Measurements from ENCODE around the gene PLA2G4B.

Gene PLA2G4B, protein sequence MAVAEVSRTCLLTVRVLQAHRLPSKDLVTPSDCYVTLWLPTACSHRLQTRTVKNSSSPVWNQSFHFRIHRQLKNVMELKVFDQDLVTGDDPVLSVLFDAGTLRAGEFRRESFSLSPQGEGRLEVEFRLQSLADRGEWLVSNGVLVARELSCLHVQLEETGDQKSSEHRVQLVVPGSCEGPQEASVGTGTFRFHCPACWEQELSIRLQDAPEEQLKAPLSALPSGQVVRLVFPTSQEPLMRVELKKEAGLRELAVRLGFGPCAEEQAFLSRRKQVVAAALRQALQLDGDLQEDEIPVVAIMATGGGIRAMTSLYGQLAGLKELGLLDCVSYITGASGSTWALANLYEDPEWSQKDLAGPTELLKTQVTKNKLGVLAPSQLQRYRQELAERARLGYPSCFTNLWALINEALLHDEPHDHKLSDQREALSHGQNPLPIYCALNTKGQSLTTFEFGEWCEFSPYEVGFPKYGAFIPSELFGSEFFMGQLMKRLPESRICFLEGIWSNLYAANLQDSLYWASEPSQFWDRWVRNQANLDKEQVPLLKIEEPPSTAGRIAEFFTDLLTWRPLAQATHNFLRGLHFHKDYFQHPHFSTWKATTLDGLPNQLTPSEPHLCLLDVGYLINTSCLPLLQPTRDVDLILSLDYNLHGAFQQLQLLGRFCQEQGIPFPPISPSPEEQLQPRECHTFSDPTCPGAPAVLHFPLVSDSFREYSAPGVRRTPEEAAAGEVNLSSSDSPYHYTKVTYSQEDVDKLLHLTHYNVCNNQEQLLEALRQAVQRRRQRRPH

DNA sequence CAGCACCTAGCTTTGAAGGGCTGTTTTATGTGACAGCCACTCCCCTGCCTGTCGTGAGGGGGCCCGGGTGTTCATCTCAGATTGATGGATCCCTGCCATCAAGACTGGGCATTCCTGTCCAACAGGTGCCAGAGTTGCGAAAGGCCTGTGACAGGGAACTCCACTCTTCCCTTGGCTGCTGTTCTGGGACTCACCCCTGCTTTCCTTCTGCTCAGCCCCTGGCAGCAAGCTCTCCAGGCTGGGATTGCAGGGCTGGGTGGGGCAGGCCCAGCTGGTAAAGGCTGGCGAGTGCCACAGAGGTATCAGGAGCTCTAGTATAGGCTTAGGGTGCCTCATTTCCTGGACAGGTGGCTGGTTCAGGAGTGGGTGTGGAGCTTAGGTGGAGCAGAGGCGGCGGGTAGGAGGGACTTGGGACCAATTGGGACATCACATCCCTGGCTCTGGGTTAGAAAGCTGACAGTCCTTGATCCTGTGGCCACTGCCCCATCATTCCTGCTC lies at the start of gene PLA2G4B:
Gene PLA2G4B, plus strand, starts transcription at position 448 of the 498 bp plus-strand sequence. CDS start 67 bp downstream, outside the sequence.
- no peak for DNase-seq

DNA sequence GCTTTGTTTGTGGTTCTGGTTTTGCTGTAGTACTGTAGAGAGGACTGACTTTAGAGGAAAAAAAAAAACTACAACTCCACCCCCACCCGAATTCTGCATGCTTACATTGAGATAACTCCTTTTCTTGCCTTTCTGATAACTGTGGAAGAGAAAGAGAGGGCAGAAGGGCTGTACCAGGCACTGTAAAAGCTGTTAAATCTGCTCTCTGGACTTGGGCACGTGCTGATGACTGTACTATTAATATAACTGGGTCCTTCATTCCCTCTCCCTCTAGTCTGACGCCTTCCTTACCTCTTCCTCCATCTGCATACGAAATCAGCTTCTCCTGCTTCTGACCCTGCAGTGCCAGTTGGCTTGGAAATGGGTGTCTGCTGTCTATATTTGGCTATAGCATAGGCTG lies 49.4 kb upstream of the PLA2G4B start:
- DNase-seq, result no peak

DNA sequence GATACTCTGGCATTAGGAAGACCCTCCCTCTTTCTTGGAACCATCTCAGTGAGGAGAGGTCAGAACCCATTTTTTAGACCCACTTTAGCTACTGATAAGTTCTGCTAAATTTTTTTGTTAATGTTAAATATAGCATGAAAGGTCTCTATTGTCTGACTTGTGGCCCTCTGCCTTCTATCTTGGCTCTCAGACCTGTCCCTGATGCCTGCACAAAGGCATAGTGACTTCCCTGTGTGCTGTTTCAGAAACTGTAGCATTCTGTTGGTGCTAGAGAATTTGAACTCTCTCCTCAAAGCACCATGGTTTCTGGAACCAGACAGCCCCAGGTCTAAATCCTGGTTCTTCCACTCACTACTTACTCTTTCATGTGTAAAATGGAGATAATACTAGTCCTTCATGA lies 49.0 kb upstream of the PLA2G4B start:
- DNase-seq, result no peak

DNA sequence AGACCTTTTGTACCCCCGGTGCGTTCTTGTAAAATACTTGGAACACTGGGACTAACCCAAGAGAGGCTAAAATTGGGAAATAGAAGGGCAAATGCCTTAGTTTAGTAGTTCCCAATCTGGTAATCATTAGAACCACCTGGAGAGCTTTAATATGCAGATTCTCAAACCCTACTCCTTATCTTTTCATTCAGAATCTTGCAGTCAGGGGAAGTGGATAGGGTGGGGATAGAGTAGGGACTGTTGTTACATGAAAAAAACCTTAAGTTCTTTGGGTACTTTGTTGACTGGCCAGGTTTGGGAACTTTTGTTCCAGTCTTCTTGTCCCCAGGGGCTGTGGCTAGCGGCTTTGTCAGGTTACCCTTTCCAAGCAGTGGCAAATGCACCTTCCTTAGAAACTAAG lies 48.5 kb upstream of the PLA2G4B start:
- no peak for DNase-seq

DNA sequence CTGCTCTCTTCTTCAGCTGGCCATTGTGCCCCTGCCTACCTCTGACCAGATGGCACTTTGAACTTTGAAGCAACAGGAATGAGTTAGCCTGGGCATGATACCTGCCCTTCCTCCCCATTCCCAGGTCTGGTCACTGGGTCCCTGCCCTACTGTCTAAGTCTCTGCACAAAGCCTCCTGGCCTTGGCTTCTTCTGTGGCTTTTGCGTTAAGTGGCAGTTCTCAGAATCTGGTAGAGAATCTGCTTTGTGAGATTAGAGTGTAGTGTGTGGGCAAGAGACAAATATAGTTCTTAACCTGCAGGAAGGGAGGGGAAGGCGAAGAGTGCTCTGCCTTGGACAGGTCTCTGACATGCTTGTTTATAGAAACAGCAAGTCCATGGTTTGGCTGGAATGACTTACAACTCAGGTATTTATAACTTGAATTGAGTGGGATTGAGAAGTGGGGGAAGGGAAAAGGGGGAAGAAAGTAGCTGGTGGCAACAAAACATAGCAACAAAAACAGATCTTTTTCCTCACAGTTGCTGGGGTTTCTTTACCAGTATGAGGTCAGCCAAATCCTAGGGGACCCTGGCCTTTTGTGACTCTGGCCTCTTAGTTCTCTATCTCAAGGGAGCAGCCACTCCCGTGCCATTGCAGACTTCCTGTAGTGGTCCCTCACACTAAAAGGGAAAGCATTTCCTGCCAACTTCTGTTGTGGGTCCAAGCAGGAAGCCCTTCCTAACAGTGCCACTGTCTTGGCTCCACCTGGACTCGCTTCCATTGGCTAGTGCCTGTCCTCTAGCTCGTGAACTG lies 47.7 kb upstream of the PLA2G4B start:
- DNase-seq, result no peak

DNA sequence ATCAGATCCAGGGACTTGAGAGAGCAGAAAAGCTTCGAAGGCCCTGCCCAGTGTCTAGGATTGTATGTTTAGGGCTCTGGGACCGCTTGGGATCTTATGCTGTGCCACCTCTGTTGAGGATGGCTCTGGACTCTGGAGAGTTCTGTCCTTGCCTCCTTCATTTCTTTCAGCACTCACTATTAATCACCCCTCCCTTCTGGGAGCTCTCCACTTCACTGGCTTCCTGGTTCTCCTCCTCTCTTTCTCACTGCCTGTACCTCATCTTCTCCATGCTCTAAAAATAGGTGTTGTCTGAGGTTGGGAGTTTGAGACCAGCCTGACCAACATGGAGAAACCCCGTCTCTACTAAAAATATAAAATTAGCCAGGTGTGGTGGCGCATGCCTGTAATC lies 47.1 kb upstream of the PLA2G4B start:
- DNase-seq, result no peak

DNA sequence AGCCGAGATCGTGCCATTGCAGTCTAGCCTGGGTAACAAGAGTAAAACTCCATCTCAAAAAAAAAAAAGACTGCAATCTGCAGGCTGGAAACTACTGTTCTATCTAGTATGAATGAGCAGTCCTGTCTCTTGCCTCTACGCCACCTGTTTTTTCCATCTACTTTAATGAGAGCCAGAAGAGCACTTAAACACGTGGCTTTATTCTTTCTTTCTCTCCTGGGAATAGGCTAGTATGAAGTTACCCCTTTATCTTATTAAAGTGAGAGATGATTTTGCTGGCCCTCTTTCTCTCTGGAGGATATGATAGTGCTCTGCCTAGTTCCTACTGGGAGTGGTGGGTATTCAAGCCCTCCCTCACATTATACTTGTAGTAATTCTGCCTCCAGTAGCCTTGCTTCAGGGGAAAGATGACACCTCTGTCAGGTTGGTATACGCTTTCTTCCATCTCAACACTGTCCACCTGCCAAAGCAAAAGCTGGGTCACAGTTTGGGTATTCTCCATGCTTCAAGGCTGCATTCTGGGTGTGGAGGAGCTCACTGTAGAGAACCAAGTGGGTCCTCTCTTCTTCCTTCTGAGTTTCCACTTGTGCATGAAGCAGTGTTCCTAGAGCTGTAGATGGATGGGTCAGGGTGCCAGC lies 46.5 kb upstream of the PLA2G4B start:
- no peak for DNase-seq

DNA sequence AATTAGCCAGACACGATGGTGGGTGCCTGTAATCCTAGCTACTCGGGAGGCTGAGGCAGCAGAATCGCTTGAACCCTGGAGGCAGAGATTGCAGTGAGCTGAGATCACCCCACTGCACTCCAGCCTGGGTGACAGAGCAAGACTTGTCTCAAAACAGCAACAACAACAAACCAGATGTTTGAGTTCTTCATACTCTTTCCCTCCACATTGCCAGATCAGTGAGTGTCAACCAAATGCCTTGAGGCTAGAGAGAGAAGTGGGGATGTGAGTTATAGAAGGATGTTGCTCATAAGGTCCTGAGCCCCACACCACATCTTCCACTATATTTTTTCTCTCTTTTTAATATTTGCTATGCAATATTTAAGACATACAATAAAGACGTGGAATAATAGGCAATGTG lies 44.6 kb upstream of the PLA2G4B start:
- no peak for DNase-seq

DNA sequence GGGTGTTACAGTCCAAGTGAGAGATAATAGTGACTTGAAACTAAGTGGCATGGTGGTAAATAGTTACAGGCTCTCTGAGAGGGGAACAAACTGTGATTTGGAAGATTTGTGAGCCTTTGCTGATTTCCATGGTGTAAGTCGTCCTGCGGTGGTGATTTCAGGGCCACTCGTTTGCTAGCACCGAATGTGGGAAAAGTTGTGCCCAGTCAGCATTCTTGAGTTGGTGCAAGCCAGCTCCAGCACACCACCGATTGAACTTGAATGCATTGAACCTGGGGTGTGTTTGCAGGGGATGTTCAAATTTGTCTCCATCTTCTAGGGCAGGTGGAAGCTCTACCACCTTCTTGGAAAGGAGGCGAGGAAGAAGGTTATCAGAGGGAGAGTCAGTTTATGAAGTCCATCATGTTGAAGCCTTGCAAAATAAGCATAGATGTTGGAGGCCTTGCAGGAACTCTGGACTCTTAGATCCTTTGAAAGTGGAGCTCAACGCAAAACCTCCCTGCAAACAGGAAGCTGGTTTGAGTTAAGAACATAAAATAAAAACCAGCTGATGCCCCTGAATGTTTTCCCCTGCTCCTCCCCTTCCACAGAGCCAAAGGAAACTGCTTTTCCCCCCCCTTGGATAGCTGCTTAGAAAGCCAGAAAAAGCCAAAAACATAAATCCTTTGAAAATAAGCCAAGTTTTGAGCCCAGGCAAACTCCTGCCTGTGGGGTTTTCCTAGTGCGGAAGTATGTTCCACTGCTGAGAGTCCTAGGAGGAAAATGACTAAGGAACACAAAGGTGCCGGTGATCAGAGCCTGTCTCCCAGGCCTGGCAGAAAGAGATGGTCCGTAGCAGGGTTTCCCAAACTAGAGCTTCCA lies 42.4 kb upstream of the PLA2G4B start:
- DNase-seq, result no peak

DNA sequence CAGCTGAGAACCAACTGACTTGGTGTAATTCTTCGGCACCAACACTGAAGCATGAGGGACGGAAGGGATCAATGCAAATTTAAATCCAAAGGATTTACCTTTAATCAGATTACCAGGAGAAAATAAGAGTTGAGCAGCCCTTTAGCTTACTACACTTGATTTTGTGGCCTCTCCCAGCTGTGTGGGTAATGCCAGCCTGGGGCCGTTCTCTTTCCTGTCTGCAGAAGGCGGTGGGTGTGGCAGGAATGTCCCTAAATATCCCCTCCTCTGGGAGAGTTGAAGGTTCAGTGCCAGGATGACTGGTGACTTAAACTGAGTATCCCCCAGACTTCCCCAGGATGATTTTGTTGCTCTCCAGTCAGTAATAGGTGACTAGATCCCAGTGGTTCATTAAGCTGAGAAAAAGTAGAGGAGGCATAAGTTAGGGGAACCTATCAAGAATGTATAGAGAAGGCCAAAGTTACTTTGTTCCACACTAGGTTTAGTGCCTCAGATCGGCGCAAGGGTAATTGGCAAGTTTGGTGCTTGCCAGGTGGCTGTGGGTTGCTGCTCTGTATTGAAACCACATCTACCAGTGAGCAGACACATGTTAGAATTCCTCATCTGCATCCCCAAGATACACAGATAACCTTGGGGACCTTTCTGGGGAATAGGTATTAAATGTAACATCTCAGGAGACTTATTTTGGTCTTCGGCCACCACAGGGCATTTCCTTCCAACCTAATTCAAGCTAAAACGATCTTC lies 41.3 kb upstream of the PLA2G4B start:
- no peak for DNase-seq

DNA sequence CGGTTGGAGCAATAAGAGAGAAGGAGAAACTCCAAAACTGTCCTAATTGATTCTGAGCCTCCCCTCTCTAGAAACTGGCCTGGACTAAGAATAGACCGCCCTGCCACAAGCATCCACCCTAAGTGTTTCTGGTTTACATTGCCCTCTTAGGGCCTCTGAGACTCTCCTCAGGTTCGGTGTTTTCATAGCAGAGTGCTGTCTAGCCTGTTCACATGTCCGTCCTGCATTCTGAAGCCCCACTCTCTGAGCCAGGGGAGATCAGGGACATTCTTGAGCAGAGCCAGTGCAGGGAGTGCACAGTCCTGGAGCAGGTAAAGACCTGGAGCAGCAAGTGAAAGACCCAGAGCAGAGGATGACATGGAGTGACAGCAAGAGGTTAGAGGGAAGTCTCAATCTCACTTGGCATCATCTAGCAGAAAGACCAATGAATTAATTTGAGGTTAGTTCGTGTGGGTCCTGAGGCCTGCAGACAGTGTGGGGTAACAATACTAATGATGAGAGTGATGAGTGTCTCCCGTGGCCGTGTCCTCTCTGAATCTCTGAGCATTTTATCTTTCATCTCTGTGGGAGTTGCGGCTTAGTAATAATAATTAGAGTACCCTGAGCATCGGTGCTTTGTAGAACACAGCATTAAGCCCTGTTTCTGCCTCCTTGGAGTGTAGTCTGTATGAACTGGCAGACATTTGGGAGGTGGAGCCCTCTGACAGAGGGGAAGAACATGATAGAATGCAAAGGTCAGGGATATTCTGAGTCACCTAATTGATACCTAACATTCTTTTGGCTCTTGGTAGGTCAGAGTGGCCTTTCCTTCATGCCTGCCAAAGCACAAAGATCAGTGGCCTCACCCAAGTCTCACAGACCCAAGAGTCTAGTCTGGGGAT lies 39.8 kb upstream of the PLA2G4B start:
- no peak for DNase-seq

DNA sequence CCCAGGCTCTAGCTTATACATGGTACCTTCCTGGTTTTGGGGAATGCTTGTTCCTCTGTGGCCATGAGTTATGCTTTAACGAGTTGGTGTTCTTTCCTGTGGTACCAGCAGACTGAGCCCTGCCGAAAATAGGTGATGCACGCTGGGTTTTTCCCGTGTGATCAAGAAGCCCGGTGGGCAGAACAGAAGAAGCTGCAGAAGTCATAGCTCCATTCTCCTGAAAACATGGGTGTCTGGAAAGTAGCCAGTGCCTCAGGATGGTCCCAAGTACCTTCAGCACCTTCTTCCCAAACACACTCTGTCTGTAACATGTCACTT lies 39.2 kb upstream of the PLA2G4B start:
- no peak for DNase-seq

DNA sequence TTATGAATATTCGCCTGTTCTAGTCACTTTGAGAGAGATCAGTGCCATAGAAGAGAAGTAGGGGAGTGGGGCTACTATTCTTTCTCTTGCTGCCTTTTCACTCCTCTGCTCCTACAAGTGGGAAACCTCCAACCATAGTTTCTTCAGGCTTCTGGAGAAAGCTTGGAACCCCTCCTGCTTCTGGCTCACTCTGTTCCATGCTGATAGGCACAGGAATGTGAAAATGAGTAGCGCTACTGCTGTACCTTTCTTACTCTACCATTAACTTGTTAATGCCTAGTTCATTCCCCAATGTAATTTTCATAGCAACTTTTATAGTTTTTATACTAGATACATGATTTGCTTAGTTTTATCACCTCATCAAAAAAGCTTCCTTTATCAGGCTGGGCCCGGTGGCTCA lies 37.5 kb upstream of the PLA2G4B start:
- no peak for DNase-seq

DNA sequence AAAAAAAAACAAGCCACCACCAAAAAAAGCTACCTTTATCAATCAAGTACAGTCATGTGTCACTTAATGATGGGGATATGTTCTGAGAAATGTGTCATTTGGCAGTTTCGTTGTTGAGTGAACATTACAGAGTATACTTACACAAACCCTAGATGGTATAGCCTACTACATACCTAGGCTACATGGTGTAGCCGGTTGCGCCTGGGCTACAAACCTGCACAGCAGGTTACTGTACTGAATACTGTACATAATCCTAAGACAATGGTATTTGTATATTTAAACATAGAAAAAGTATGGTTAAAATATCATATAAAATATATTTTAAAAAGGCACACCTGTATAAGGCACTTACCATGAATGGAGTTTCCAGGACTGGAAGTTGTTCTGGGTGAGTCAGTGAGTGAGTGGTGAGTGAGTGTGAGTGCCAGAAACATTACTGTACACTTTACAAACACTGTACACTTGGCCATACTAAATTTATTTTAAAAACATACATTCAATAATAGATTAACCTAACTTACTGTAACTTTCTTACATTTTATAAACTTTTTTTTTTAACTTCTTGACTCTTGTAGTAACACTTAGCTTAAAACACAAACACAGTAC lies 36.7 kb upstream of the PLA2G4B start:
- DNase-seq, result no peak

DNA sequence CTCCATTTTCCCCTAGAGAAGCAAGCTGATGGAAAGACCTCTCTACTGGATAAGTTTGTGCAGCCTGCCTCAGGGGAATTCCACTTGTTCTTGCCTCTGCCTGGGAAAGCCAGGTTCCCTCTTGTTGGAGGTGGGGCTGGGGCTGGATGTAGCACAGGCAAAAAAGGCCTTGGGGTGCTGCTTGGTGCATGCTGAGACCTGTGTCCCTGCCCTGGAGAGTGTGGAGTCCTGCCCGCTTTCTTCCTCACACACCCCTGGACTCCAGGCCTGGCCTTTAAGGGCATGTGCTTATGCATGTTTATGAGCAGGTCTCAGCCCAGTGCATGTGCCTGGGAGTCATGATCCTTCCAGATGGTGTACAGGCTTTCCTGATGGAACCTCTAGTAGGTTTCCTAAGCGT lies 34.3 kb upstream of the PLA2G4B start:
- DNase-seq, result no peak

DNA sequence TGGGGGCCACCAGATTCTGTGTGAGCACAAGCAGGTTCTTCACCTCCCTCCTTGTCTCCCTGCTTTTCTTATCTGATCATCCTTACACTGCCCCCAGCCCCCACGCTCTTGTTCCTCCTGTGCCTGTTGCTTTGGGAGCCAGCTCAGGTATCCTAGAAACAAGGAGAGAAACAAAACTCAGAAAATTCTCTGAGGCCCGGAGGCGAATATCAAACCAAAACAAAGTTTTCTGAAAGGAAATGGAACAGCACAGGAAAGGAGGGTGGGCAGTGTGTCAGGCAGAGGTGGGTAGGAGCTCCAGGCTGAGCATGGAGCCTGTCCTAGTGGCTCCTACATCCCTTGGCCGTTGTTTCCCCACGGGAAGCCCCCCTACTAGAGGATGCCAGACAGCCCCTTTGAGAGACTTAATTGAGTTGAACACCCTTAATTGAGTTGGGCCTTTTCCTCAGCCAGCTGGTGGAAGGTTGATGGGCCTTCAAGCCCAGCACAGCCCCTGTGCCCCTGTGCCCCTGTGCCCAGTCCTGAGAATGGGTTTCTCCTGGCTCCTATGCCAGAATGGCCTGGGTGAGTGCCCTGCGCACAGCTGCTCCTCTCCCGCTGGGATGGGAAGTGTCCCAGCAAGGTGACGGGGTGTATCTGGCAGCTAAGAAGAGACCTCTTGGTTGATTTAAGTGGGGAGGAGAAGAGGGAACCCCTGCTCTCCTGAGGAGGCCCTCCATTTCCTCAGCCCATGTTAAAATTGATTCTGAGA lies 33.6 kb upstream of the PLA2G4B start:
- DNase-seq, result no peak

DNA sequence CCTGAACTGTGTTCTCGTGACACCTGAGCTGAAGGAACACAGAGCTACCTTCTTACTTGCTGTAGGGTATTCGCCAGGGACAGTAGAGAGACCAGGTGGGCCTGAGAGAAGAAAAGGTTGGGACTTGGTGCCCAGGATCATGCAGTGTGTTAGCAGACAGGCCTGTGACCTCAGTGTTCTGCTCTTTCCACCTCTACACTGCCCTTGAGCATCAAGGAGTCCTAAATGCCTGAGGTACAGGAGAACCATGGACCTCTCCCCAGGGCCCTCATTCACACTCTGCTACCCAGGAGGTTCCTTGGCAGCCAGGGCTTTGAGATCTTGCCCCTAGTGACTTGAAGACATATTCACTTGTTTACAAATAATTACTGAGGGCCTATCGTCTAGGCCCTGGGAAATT lies 32.9 kb upstream of the PLA2G4B start:
- no peak for DNase-seq

DNA sequence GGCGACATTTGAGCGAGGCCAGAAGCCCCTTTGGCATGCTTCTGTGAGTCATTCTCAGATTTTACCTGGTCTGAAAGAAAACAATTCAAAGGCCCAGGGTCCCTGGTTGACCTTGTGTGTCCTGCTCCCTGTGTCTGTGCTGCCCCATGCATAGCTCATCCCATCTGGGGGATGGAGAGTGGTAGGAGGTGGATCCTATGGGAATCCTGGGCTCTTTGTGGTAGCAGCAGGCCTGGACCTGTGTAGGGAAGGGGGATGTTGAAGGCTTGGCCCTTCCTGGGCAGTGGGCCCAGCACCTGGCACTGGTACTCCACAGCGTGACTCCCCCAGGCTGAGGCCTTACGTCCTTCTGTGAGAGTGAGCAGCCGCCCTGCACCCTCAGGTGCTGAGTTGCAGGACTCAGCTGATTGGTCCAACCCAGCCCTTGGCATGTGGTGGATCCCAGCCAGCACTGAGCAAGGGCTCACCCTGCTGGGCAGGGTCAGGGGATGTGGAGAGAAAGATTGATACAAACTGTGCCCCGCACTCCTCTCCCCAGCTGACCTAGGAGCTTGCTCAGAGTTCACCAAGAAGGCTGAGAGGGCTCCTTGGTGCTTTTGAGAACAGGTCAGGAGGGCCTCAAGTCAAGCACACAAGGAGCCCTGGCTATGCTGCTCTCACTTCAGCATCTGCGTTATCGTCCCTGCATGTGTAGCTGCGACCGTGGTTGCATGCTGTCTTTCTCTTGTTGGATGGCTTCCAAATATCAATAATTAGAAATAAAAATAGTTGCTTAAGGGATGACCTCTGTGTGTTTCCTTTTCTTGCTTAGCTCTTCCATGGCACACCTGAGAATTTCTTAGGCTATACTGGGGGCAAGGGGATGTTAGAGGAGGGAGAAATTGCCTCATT lies 32.1 kb upstream of the PLA2G4B start:
- no peak for DNase-seq

Data from activated CD4-positive, alpha-beta T cell treated with anti-CD3 and anti-CD28 coated beads, Interleukin-2, amount 50 U/mL, for 16 hours (primary cell).